ENCODE measurements around the gene ZNF366.

Gene ZNF366

GRCh38 chr5:72519111-72519510 is 11.9 kb upstream of the ZNF366 start:
- DNase-seq: no peak

GRCh38 chr5:72518001-72518683 is 10.9 kb upstream of the ZNF366 start:
- no peak for DNase-seq

GRCh38 chr5:72516916-72517315 is 9.7 kb upstream of the ZNF366 start:
- DNase-seq: no peak

- no peak for DNase-seq
Measured at GRCh38 chr5:72515211-72515610, 8.0 kb upstream of the ZNF366 start.

GRCh38 chr5:72512593-72512860 is 5.3 kb upstream of the ZNF366 start:
- DNase-seq: no peak

- no peak for DNase-seq
Measured at GRCh38 chr5:72511774-72512592, 4.8 kb upstream of the ZNF366 start.

GRCh38 chr5:72511366-72511765 is 4.2 kb upstream of the ZNF366 start:
- DNase-seq: no peak

GRCh38 chr5:72510610-72511181 is 3.5 kb upstream of the ZNF366 start:
- no peak for DNase-seq

- DNase-seq: no peak
Measured at GRCh38 chr5:72509401-72509800, 2.2 kb upstream of the ZNF366 start.

- no peak for DNase-seq
Measured at GRCh38 chr5:72508241-72509170, 1.3 kb upstream of the ZNF366 start.

GRCh38 chr5:72507907-72508238 is 663 bp upstream of the ZNF366 start:
- no peak for DNase-seq

GRCh38 chr5:72506158-72506549 is 1.1 kb downstream of the ZNF366 start:
- DNase-seq: no peak

- no peak for DNase-seq
Measured at GRCh38 chr5:72505539-72506157, 1.6 kb downstream of the ZNF366 start.

GRCh38 chr5:72505016-72505415 is 2.2 kb downstream of the ZNF366 start:
- DNase-seq: no peak

GRCh38 chr5:72503888-72504491 is 3.2 kb downstream of the ZNF366 start:
- no peak for DNase-seq

GRCh38 chr5:72501488-72501887 is 5.7 kb downstream of the ZNF366 start:
- DNase-seq: no peak

GRCh38 chr5:72499730-72500129 is 7.5 kb downstream of the ZNF366 start:
- no peak for DNase-seq

GRCh38 chr5:72499090-72499489 is 8.1 kb downstream of the ZNF366 start:
- DNase-seq: no peak

GRCh38 chr5:72498284-72498683 is 8.9 kb downstream of the ZNF366 start:
- no peak for DNase-seq

- DNase-seq: no peak
Measured at GRCh38 chr5:72497823-72498222, 9.4 kb downstream of the ZNF366 start.

GRCh38 chr5:72495410-72495809 is 11.8 kb downstream of the ZNF366 start:
- no peak for DNase-seq

GRCh38 chr5:72494623-72495124 is 12.5 kb downstream of the ZNF366 start:
- DNase-seq: no peak

Data from activated T-cell treated with anti-CD3 and anti-CD28 coated beads, Interleukin-2, amount 50 U/mL, for 1 hour (primary cell).